GM13976 (cell line): Measurements from ENCODE around the gene FGF14.
"Not testable (repeated sequence)": the region's sequence is repeated elsewhere in the genome, so short reads cannot be mapped to it uniquely, and the experiment has no call there.

Source experiments
- DNase-seq: peaks from one replicate; pipeline ENCODE4 v3.0.0; 2012; ENCODE audit warnings: low spot score
- CTCF ChIP-seq: IDR thresholded peaks from 2 replicates; pipeline ENCODE4 v1.5.1; 2012; ENCODE audit warnings: borderline replicate concordance, mild to moderate bottlenecking; ENCODE audit not compliant: insufficient read depth; ENCODE audit errors: extremely low read depth, missing control alignments, control extremely low read depth
- in situ Hi-C: fragments of 300-500 bp; cut with MboI; formaldehyde crosslinking; loops from one replicate; pipeline ENCODE4 v1.12.0; 2022; ENCODE audit warnings: low sequenced_read_pairs, mixed read lengths, inconsistent platforms; ENCODE audit not compliant: unreplicated experiment

The FGF14 gene

GRCh38 chr13:101846701-101847100, 555.1 kb downstream of the FGF14 start:
- DNase-seq, result no peak
- TF ChIP-seq CTCF, result no peak
- in situ Hi-C loops, result no loop called here

- no peak for DNase-seq
- in situ Hi-C loops, result no loop called here
- no peak for TF ChIP-seq CTCF
These were observed 555.6 kb downstream of the FGF14 start for GRCh38 chr13:101846249-101846648.

GRCh38 chr13:101845245-101846020, 556.4 kb downstream of the FGF14 start:
- no peak for DNase-seq
- in situ Hi-C loops, result no loop called here
- TF ChIP-seq CTCF, result no peak

- TF ChIP-seq CTCF, result no peak
- DNase-seq, result no peak
- in situ Hi-C loops, result no loop called here
These were observed 560.1 kb downstream of the FGF14 start for GRCh38 chr13:101841698-101842097.

GRCh38 chr13:101838323-101838722, 563.5 kb downstream of the FGF14 start:
- TF ChIP-seq CTCF, result no peak

GRCh38 chr13:101837778-101838177, 564.1 kb downstream of the FGF14 start:
- in situ Hi-C loops, result not testable (repeated sequence)

More at GRCh38 chr13:101838323-101838722, 563.5 kb downstream of the FGF14 start:
- in situ Hi-C loops, result no loop called here
- DNase-seq, result no peak

GRCh38 chr13:101837288-101837687, 564.6 kb downstream of the FGF14 start:
- no peak for TF ChIP-seq CTCF
- no peak for DNase-seq
- in situ Hi-C loops, result no loop called here

More at GRCh38 chr13:101837778-101838177, 564.1 kb downstream of the FGF14 start:
- DNase-seq, result not testable (repeated sequence)
